GM13976 (cell line): ENCODE data around the gene GALNT18.

Experiments used
- DNase-seq: peaks from one replicate; pipeline ENCODE4 v3.0.0; 2012; ENCODE audit warnings: low spot score
- CTCF ChIP-seq: IDR thresholded peaks from 2 replicates; pipeline ENCODE4 v1.5.1; 2012; ENCODE audit warnings: borderline replicate concordance, mild to moderate bottlenecking; ENCODE audit not compliant: insufficient read depth; ENCODE audit errors: extremely low read depth, missing control alignments, control extremely low read depth
- in situ Hi-C: fragments of 300-500 bp; cut with MboI; formaldehyde crosslinking; loops from one replicate; pipeline ENCODE4 v1.12.0; 2022; ENCODE audit warnings: low sequenced_read_pairs, mixed read lengths, inconsistent platforms; ENCODE audit not compliant: unreplicated experiment

The GALNT18 gene

GRCh38 chr11:11396301-11397035, 225.3 kb downstream of the GALNT18 start:
- in situ Hi-C loops, result no loop called here
- TF ChIP-seq CTCF, result no peak
- DNase-seq, result no peak

- in situ Hi-C loops, result no loop called here
- TF ChIP-seq CTCF, result no peak
Measured at GRCh38 chr11:11395126-11395525, 226.7 kb downstream of the GALNT18 start.

GRCh38 chr11:11394241-11394640, 227.6 kb downstream of the GALNT18 start:
- in situ Hi-C loops, result no loop called here
- DNase-seq, result no peak
- TF ChIP-seq CTCF, result no peak

More at GRCh38 chr11:11395126-11395525, 226.7 kb downstream of the GALNT18 start:
- DNase-seq, result no peak

GRCh38 chr11:11391796-11392463, 229.9 kb downstream of the GALNT18 start:
- no peak for TF ChIP-seq CTCF
- in situ Hi-C loops, result no loop called here
- no peak for DNase-seq

- in situ Hi-C loops, result no loop called here
- DNase-seq, result no peak
- TF ChIP-seq CTCF, result no peak
Measured at GRCh38 chr11:11391169-11391568, 230.6 kb downstream of the GALNT18 start.

GRCh38 chr11:11390068-11390771, 231.6 kb downstream of the GALNT18 start:
- no peak for TF ChIP-seq CTCF
- no peak for DNase-seq
- in situ Hi-C loops, result no loop called here
